Measurements from ENCODE around the gene WASL.
"Not testable (repeated sequence)": the region's sequence is repeated elsewhere in the genome, so short reads cannot be mapped to it uniquely, and the experiment has no call there.

WASL gene

GRCh38 chr7:123720527-123720926 lies 28.3 kb downstream of the WASL start:
- not testable (repeated sequence) for H3K4me3 ChIP-seq (ENCODE audit: low read depth in 1 of 2, low read length in 2 of 2); H3K36me3 ChIP-seq (ENCODE audit: control insufficient read depth in 1 of 2, insufficient read depth in 2 of 2, low read length in 2 of 2); H3K9me3 ChIP-seq (ENCODE audit: control insufficient read depth in 1 of 2, low read length in 2 of 2); H3K27me3 ChIP-seq (ENCODE audit: control insufficient read depth in 1 of 2, insufficient read depth in 2 of 2, low read length in 2 of 2); H3K27ac ChIP-seq (ENCODE audit: low read depth, low read length); H3K9ac ChIP-seq (ENCODE audit: low read depth in 1 of 2, low read length in 2 of 2)
- peaks cover 4 to 20% of the 10 kb centered on the region in 2 donors for H3K4me1 ChIP-seq (ENCODE audit: control insufficient read depth in 1 of 2, insufficient read depth in 2 of 2, low read length in 2 of 2)

GRCh38 chr7:123719197-123719721 lies 29.5 kb downstream of the WASL start:
- Histone ChIP-seq H3K27ac (ENCODE audit: low read depth, low read length) (no peak overlapping the region), H3K36me3 (ENCODE audit: control insufficient read depth in 1 of 2, insufficient read depth in 2 of 2, low read length in 2 of 2) (no peaks in the 10 kb centered on the region), H3K4me3 (ENCODE audit: low read depth in 1 of 2, low read length in 2 of 2) (no peak overlapping the region), H3K9me3 (ENCODE audit: control insufficient read depth in 1 of 2, low read length in 2 of 2) (no peaks in the 10 kb centered on the region), H3K27me3 (ENCODE audit: control insufficient read depth in 1 of 2, insufficient read depth in 2 of 2, low read length in 2 of 2) (no peaks in the 10 kb centered on the region), H3K9ac (ENCODE audit: low read depth in 1 of 2, low read length in 2 of 2) (no peak overlapping the region), H3K4me1 (ENCODE audit: control insufficient read depth in 1 of 2, insufficient read depth in 2 of 2, low read length in 2 of 2) (peaks cover 11 to 22% of the 10 kb centered on the region in 2 donors)

GRCh38 chr7:123718773-123719172 lies 30.0 kb downstream of the WASL start:
- Histone ChIP-seq H3K9ac (ENCODE audit: low read depth in 1 of 2, low read length in 2 of 2) (no peak overlapping the region), H3K27ac (ENCODE audit: low read depth, low read length) (no peak overlapping the region), H3K4me1 (ENCODE audit: control insufficient read depth in 1 of 2, insufficient read depth in 2 of 2, low read length in 2 of 2) (peaks cover 11 to 20% of the 10 kb centered on the region in 2 donors)

GRCh38 chr7:123717689-123718088 lies 31.1 kb downstream of the WASL start:
- peaks cover 11 to 14% of the 10 kb centered on the region in 2 donors for H3K4me1 ChIP-seq (ENCODE audit: control insufficient read depth in 1 of 2, insufficient read depth in 2 of 2, low read length in 2 of 2)
- H3K27ac ChIP-seq (ENCODE audit: low read depth, low read length): no peak overlapping the region
- H3K9me3 ChIP-seq (ENCODE audit: control insufficient read depth in 1 of 2, low read length in 2 of 2): no peaks in the 10 kb centered on the region
- H3K4me3 ChIP-seq (ENCODE audit: low read depth in 1 of 2, low read length in 2 of 2): no peak overlapping the region
- no peaks in the 10 kb centered on the region for H3K27me3 ChIP-seq (ENCODE audit: control insufficient read depth in 1 of 2, insufficient read depth in 2 of 2, low read length in 2 of 2)
- no peaks in the 10 kb centered on the region for H3K36me3 ChIP-seq (ENCODE audit: control insufficient read depth in 1 of 2, insufficient read depth in 2 of 2, low read length in 2 of 2)
- H3K9ac ChIP-seq (ENCODE audit: low read depth in 1 of 2, low read length in 2 of 2): no peak overlapping the region

More at GRCh38 chr7:123718773-123719172, 30.0 kb downstream of the WASL start:
- no peaks in the 10 kb centered on the region for H3K36me3 ChIP-seq (ENCODE audit: control insufficient read depth in 1 of 2, insufficient read depth in 2 of 2, low read length in 2 of 2)
- no peak overlapping the region for H3K4me3 ChIP-seq (ENCODE audit: low read depth in 1 of 2, low read length in 2 of 2)
- no peaks in the 10 kb centered on the region for H3K27me3 ChIP-seq (ENCODE audit: control insufficient read depth in 1 of 2, insufficient read depth in 2 of 2, low read length in 2 of 2)
- no peaks in the 10 kb centered on the region for H3K9me3 ChIP-seq (ENCODE audit: control insufficient read depth in 1 of 2, low read length in 2 of 2)

GRCh38 chr7:123716877-123717276 lies 31.9 kb downstream of the WASL start:
- Histone ChIP-seq H3K27ac (ENCODE audit: low read depth, low read length) (no peak overlapping the region), H3K36me3 (ENCODE audit: control insufficient read depth in 1 of 2, insufficient read depth in 2 of 2, low read length in 2 of 2) (no peaks in the 10 kb centered on the region), H3K9ac (ENCODE audit: low read depth in 1 of 2, low read length in 2 of 2) (no peak overlapping the region), H3K4me3 (ENCODE audit: low read depth in 1 of 2, low read length in 2 of 2) (no peak overlapping the region), H3K9me3 (ENCODE audit: control insufficient read depth in 1 of 2, low read length in 2 of 2) (no peaks in the 10 kb centered on the region), H3K4me1 (ENCODE audit: control insufficient read depth in 1 of 2, insufficient read depth in 2 of 2, low read length in 2 of 2) (peaks cover 11 to 17% of the 10 kb centered on the region in 2 donors), H3K27me3 (ENCODE audit: control insufficient read depth in 1 of 2, insufficient read depth in 2 of 2, low read length in 2 of 2) (no peaks in the 10 kb centered on the region)

GRCh38 chr7:123715799-123716198 lies 33.0 kb downstream of the WASL start:
- Histone ChIP-seq H3K27me3 (ENCODE audit: control insufficient read depth in 1 of 2, insufficient read depth in 2 of 2, low read length in 2 of 2) (no peaks in the 10 kb centered on the region), H3K9ac (ENCODE audit: low read depth in 1 of 2, low read length in 2 of 2) (no peak overlapping the region), H3K9me3 (ENCODE audit: control insufficient read depth in 1 of 2, low read length in 2 of 2) (no peaks in the 10 kb centered on the region), H3K4me3 (ENCODE audit: low read depth in 1 of 2, low read length in 2 of 2) (no peak overlapping the region), H3K36me3 (ENCODE audit: control insufficient read depth in 1 of 2, insufficient read depth in 2 of 2, low read length in 2 of 2) (no peaks in the 10 kb centered on the region), H3K27ac (ENCODE audit: low read depth, low read length) (no peak overlapping the region), H3K4me1 (ENCODE audit: control insufficient read depth in 1 of 2, insufficient read depth in 2 of 2, low read length in 2 of 2) (peaks cover 11 to 22% of the 10 kb centered on the region in 2 donors)

- Histone ChIP-seq H3K4me3 (ENCODE audit: low read depth in 1 of 2, low read length in 2 of 2) (no peak overlapping the region), H3K9me3 (ENCODE audit: control insufficient read depth in 1 of 2, low read length in 2 of 2) (no peaks in the 10 kb centered on the region), H3K9ac (ENCODE audit: low read depth in 1 of 2, low read length in 2 of 2) (no peak overlapping the region), H3K4me1 (ENCODE audit: control insufficient read depth in 1 of 2, insufficient read depth in 2 of 2, low read length in 2 of 2) (peaks cover 11 to 18% of the 10 kb centered on the region in 2 donors), H3K27ac (ENCODE audit: low read depth, low read length) (no peak overlapping the region), H3K27me3 (ENCODE audit: control insufficient read depth in 1 of 2, insufficient read depth in 2 of 2, low read length in 2 of 2) (no peaks in the 10 kb centered on the region), H3K36me3 (ENCODE audit: control insufficient read depth in 1 of 2, insufficient read depth in 2 of 2, low read length in 2 of 2) (no peaks in the 10 kb centered on the region)
Measured at GRCh38 chr7:123715198-123715597, 33.6 kb downstream of the WASL start.

GRCh38 chr7:123714296-123715080 lies 34.3 kb downstream of the WASL start:
- no peak overlapping the region for H3K27ac ChIP-seq (ENCODE audit: low read depth, low read length)
- H3K4me1 ChIP-seq (ENCODE audit: control insufficient read depth in 1 of 2, insufficient read depth in 2 of 2, low read length in 2 of 2): peaks cover 11 to 22% of the 10 kb centered on the region in 2 donors
- H3K9ac ChIP-seq (ENCODE audit: low read depth in 1 of 2, low read length in 2 of 2): no peak overlapping the region
- no peaks in the 10 kb centered on the region for H3K36me3 ChIP-seq (ENCODE audit: control insufficient read depth in 1 of 2, insufficient read depth in 2 of 2, low read length in 2 of 2)
- H3K4me3 ChIP-seq (ENCODE audit: low read depth in 1 of 2, low read length in 2 of 2): no peak overlapping the region
- H3K9me3 ChIP-seq (ENCODE audit: control insufficient read depth in 1 of 2, low read length in 2 of 2): no peaks in the 10 kb centered on the region
- no peaks in the 10 kb centered on the region for H3K27me3 ChIP-seq (ENCODE audit: control insufficient read depth in 1 of 2, insufficient read depth in 2 of 2, low read length in 2 of 2)

- Histone ChIP-seq H3K4me1 (ENCODE audit: control insufficient read depth in 1 of 2, insufficient read depth in 2 of 2, low read length in 2 of 2) (peaks cover 11 to 24% of the 10 kb centered on the region in 2 donors), H3K9me3 (ENCODE audit: control insufficient read depth in 1 of 2, low read length in 2 of 2) (no peaks in the 10 kb centered on the region), H3K9ac (ENCODE audit: low read depth in 1 of 2, low read length in 2 of 2) (no peak overlapping the region), H3K27ac (ENCODE audit: low read depth, low read length) (no peak overlapping the region), H3K36me3 (ENCODE audit: control insufficient read depth in 1 of 2, insufficient read depth in 2 of 2, low read length in 2 of 2) (peaks cover 5 to 6% of the 10 kb centered on the region in 2 donors), H3K4me3 (ENCODE audit: low read depth in 1 of 2, low read length in 2 of 2) (no peak overlapping the region), H3K27me3 (ENCODE audit: control insufficient read depth in 1 of 2, insufficient read depth in 2 of 2, low read length in 2 of 2) (no peaks in the 10 kb centered on the region)
Measured at GRCh38 chr7:123712619-123713018, 36.2 kb downstream of the WASL start.

- Histone ChIP-seq H3K4me3 (ENCODE audit: low read depth in 1 of 2, low read length in 2 of 2) (no peak overlapping the region), H3K4me1 (ENCODE audit: control insufficient read depth in 1 of 2, insufficient read depth in 2 of 2, low read length in 2 of 2) (peaks cover 11 to 24% of the 10 kb centered on the region in 2 donors)
Measured at GRCh38 chr7:123711832-123712293, 36.9 kb downstream of the WASL start.

More at GRCh38 chr7:123711832-123712293, 36.9 kb downstream of the WASL start:
- H3K27me3 ChIP-seq (ENCODE audit: control insufficient read depth in 1 of 2, insufficient read depth in 2 of 2, low read length in 2 of 2): no peaks in the 10 kb centered on the region
- no peaks in the 10 kb centered on the region for H3K9me3 ChIP-seq (ENCODE audit: control insufficient read depth in 1 of 2, low read length in 2 of 2)
- H3K36me3 ChIP-seq (ENCODE audit: control insufficient read depth in 1 of 2, insufficient read depth in 2 of 2, low read length in 2 of 2): peaks cover 7 to 9% of the 10 kb centered on the region in 2 donors
- no peak overlapping the region for H3K9ac ChIP-seq (ENCODE audit: low read depth in 1 of 2, low read length in 2 of 2)
- no peak overlapping the region for H3K27ac ChIP-seq (ENCODE audit: low read depth, low read length)

All from duodenal mucosa (tissue), 2 donors.